ENCODE data around the gene PSMD4. TPM values are rescaled to one million over a fixed set of nuclear protein-coding genes. Genes with fewer than 3 reads are reported as not detected.

PSMD4 gene
- polyA plus RNA-seq, 2 of the 4 experiments (the other 2 are of a cell fraction) = 207 to 265 TPM

- WGBS (ENCODE audit: missing lambda C conversion rate) = 93% methylated on average over 2 of the region's 2 CpGs
- POLR2A ChIA-PET = no interaction called here
- no peaks in the 10 kb centered on the region for H3K4me1 ChIP-seq
- CTCF ChIA-PET = interaction anchor here (0.6 to 1.3 kb wide), 6 partner anchors 19 to 94 kb away, joined by 3 to 4 read pairs (median 3); partner anchors contain the start of gene PI4KB
- no peak overlapping the region for H3K27ac ChIP-seq
- no peak for DNase-seq (ENCODE audit: low read depth in 1 of 2, low spot score in 1 of 2)
- TF ChIP-seq HES2 (IDR thresholded peaks at IDR 0.05) (no peak), ZNF302 (CRISPR knock-in tag; IDR thresholded peaks at IDR 0.05) (no peak), JUNB (IDR thresholded peaks at IDR 0.05) (no peak), MAFK (IDR thresholded peaks at IDR 0.05; ENCODE audit: partially characterized antibody) (no peak), ZSCAN20 (CRISPR knock-in tag; IDR thresholded peaks at IDR 0.05) (no peak), EHMT2 (IDR thresholded peaks at IDR 0.05; ENCODE audit: low read depth) (no peak), CHD4 (IDR thresholded peaks at IDR 0.05; ENCODE audit: borderline replicate concordance) (no peak), PHF8 (IDR thresholded peaks at IDR 0.05; ENCODE audit: borderline replicate concordance, low read depth) (no peak), MYC (IDR thresholded peaks at IDR 0.05; ENCODE audit: borderline replicate concordance, low read length) (no peak), ESRRA (IDR thresholded peaks at IDR 0.05; ENCODE audit: borderline replicate concordance, low read length) (no peak), HMGXB4 (CRISPR knock-in tag; IDR thresholded peaks at IDR 0.05; ENCODE audit: borderline replicate concordance) (no peak), ELK1 (IDR thresholded peaks at IDR 0.05; ENCODE audit: low read depth, low read length) (no peak), HOXB5 (CRISPR knock-in tag; IDR thresholded peaks at IDR 0.05) (no peak), ZFP36 (IDR thresholded peaks at IDR 0.05; ENCODE audit: borderline replicate concordance, partially characterized antibody) (no peak), FOSL2 (IDR thresholded peaks at IDR 0.05) (no peak), FOSL2 (CRISPR knock-in tag; IDR thresholded peaks at IDR 0.05) (no peak), PBX3 (IDR thresholded peaks at IDR 0.05) (no peak), TP53 (CRISPR knock-in tag; IDR thresholded peaks at IDR 0.05) (no peak)
- no peak overlapping the region for H3K4me3 ChIP-seq
- no peaks in the 10 kb centered on the region for H3K9me3 ChIP-seq
- no peak overlapping the region for H3K4me2 ChIP-seq
- FAIRE-seq = no peak
- ATAC-seq = no peak
These were observed 7.7 kb upstream of the PSMD4 start for GRCh38 chr1:151246786-151247185.

GRCh38 chr1:151251656-151252470, 2.7 kb upstream of the PSMD4 start:
- WGBS (ENCODE audit: missing lambda C conversion rate) = 51% methylated on average over 16 of the region's 16 CpGs
- ChIA-PET CTCF (interaction anchor here (0.6 to 4.8 kb wide), 30 partner anchors 9 to 181 kb away, joined by 3 to 48 read pairs (median 4); partner anchors contain the start of genes GABPB2 and PIP5K1A), POLR2A (interaction anchor here (0.6 to 1.3 kb wide), 2 partner anchors 12 to 30 kb away, joined by 3 read pairs; partner anchors contain the start of gene ZNF687)
- DNase-seq (ENCODE audit: low read depth in 1 of 2, low spot score in 1 of 2) (peak; percentile 82 to 89), FAIRE-seq (peak; percentile 32), ATAC-seq (peak; percentile 67 to 68; a peak in 5 of 6 replicates)
- no peak overlapping the region for H3K4me2 ChIP-seq
- H3K9me3 ChIP-seq = no peaks in the 10 kb centered on the region
- H3K27ac ChIP-seq = no peak overlapping the region
- H3K4me3 ChIP-seq = no peak overlapping the region
- H3K4me1 ChIP-seq = peaks cover 6% of the 10 kb centered on the region; the same call in 1 of the 3 replicates
- TF ChIP-seq NFE2L2 (conservative IDR thresholded peaks at IDR 0.05; ENCODE audit: low read length) = no peak
- no peak for TF ChIP-seq CHD2 (IDR thresholded peaks at IDR 0.05; ENCODE audit: low read length, partially characterized antibody)
- peak; percentile 88 for TF ChIP-seq CTCF (IDR thresholded peaks at IDR 0.05)
- no peak for TF ChIP-seq MYC (IDR thresholded peaks at IDR 0.05; ENCODE audit: borderline replicate concordance, low read length)
- TF ChIP-seq KDM5A (IDR thresholded peaks at IDR 0.05) = no peak
- TF ChIP-seq EHMT2 (IDR thresholded peaks at IDR 0.05; ENCODE audit: low read depth) = no peak
- no peak for TF ChIP-seq RCOR1 (IDR thresholded peaks at IDR 0.05; ENCODE audit: low read depth, low read length)
- no peak for TF ChIP-seq HOXB13 (CRISPR knock-in tag; IDR thresholded peaks at IDR 0.05; ENCODE audit: low read depth)
- no peak for TF ChIP-seq CBX8 (IDR thresholded peaks at IDR 0.05)
- TF ChIP-seq CHD4 (IDR thresholded peaks at IDR 0.05; ENCODE audit: borderline replicate concordance) = no peak
- TF ChIP-seq HEYL (CRISPR knock-in tag; IDR thresholded peaks at IDR 0.05) = no peak
- TF ChIP-seq SMC3 (IDR thresholded peaks at IDR 0.05) = peak; percentile 73
- TF ChIP-seq ZC3H11A (IDR thresholded peaks at IDR 0.05) = no peak
- no peak for TF ChIP-seq CBX2 (IDR thresholded peaks at IDR 0.05; ENCODE audit: borderline replicate concordance, low read depth)
- no peak for TF ChIP-seq PBX3 (IDR thresholded peaks at IDR 0.05)
